Measurements from ENCODE around the gene SIM2. TPM values are rescaled to one million over a fixed set of nuclear protein-coding genes. Genes with fewer than 3 reads are reported as not detected.

The SIM2 gene
- total and polyA plus RNA-seq, 2 donors (not counting 1 experiment from before 2014, with no cell fraction given) = 0.22 TPM; not detected in 1

DNA sequence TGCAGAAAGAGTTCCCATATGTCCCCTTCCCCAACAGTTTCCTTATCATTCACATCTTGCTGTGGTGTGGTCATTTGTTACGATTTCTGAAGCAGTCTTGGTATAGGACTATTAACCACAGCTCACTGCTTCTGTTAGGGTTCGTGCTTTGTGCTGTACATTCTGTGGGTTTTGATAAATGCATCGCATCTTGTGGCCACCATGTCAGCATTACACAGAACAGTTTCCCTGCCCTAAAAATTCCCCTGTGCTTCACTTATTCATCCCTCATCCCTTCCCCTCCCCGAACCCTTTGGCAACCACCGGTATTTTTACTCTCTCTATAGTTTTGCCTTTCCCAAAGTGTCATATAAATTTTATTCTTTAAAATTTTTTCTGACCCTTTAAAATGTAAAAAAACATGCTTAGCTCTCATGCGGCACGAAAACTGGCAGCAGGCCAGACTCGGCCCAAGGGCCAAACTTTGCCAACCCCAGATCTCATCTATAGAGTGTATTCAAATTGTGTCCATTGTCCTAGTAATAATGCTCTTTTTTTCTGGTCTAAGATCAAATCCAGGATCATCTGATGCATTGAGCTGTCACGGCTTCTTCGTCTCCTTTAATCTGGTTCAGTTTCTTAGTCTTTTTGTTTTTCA, 78.2 kb downstream of the SIM2 start:
- Histone ChIP-seq H3K27ac (ENCODE audit: insufficient read depth, low read length) (no peak overlapping the region), H3K9me3 (ENCODE audit: control insufficient read depth, insufficient read depth, low read depth, low read length) (no peaks in the 10 kb centered on the region), H3K4me1 (ENCODE audit: control insufficient read depth, extremely low read depth, insufficient read depth, low read length) (no peaks in the 10 kb centered on the region), H2AFZ (ENCODE audit: low read length) (no peak overlapping the region), H3K79me2 (ENCODE audit: control insufficient read depth, insufficient read depth, low read length) (no peaks in the 10 kb centered on the region), H3K4me2 (ENCODE audit: extremely low read depth, insufficient read depth, low read length) (no peak overlapping the region), H3K4me3 (replicated peaks in 1 of 4; ENCODE audit: control extremely low read depth in 1 of 4, insufficient read depth in 1 of 4, low read depth in 3 of 4, low read length in 4 of 4) (no peak overlapping the region), H3K36me3 (ENCODE audit: control insufficient read depth, insufficient read depth, low read length) (no peaks in the 10 kb centered on the region), H3K9ac (ENCODE audit: insufficient read depth, low read length) (no peak overlapping the region), H4K20me1 (ENCODE audit: control insufficient read depth, extremely low read depth, insufficient read depth, low read length) (no peaks in the 10 kb centered on the region), H3K27me3 (ENCODE audit: control insufficient read depth, insufficient read depth, low read length) (no peaks in the 10 kb centered on the region)
- TF ChIP-seq, protein P1, sequence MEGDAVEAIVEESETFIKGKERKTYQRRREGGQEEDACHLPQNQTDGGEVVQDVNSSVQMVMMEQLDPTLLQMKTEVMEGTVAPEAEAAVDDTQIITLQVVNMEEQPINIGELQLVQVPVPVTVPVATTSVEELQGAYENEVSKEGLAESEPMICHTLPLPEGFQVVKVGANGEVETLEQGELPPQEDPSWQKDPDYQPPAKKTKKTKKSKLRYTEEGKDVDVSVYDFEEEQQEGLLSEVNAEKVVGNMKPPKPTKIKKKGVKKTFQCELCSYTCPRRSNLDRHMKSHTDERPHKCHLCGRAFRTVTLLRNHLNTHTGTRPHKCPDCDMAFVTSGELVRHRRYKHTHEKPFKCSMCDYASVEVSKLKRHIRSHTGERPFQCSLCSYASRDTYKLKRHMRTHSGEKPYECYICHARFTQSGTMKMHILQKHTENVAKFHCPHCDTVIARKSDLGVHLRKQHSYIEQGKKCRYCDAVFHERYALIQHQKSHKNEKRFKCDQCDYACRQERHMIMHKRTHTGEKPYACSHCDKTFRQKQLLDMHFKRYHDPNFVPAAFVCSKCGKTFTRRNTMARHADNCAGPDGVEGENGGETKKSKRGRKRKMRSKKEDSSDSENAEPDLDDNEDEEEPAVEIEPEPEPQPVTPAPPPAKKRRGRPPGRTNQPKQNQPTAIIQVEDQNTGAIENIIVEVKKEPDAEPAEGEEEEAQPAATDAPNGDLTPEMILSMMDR (conservative IDR thresholded peaks at IDR 0.05 in 1 of 2, IDR thresholded peaks at IDR 0.05 in 1 of 2; ENCODE audit: low read depth in 1 of 2, low read length in 2 of 2) = no peak
- TF ChIP-seq EZH2 (IDR thresholded peaks at IDR 0.05; ENCODE audit: low read length, missing control alignments) = no peak
- peak in 1 of 2 donors; percentile 38 for DNase-seq (ENCODE audit: low read depth in 2 of 2)

DNA sequence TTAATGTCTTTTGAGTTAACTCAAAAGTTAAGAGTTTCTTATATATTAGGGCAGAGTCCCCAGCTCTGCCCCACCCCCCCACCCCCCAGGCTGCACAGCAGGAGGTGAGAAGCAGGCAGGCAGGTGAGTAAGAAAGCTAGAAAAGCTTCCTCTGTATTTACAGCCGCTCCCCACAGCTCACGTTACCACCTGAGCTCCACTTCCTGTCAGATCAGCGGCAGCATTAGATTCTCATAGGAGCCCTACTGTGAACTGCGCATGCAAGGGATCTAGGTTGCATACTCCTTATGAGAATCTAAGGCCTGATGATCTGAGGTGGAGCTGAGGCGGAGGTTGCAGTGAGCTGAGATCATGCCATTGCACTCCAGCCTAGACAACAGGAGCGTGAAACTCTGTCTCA, 81.9 kb downstream of the SIM2 start:
- Histone ChIP-seq H3K9ac (ENCODE audit: insufficient read depth, low read length) (no peak overlapping the region), H3K79me2 (ENCODE audit: control insufficient read depth, insufficient read depth, low read length) (no peaks in the 10 kb centered on the region), H3K27ac (ENCODE audit: insufficient read depth, low read length) (no peak overlapping the region), H4K20me1 (ENCODE audit: control insufficient read depth, extremely low read depth, insufficient read depth, low read length) (no peaks in the 10 kb centered on the region), H3K9me3 (ENCODE audit: control insufficient read depth, insufficient read depth, low read depth, low read length) (no peaks in the 10 kb centered on the region), H3K4me1 (ENCODE audit: control insufficient read depth, extremely low read depth, insufficient read depth, low read length) (no peaks in the 10 kb centered on the region), H2AFZ (ENCODE audit: low read length) (no peak overlapping the region), H3K36me3 (ENCODE audit: control insufficient read depth, insufficient read depth, low read length) (no peaks in the 10 kb centered on the region), H3K4me2 (ENCODE audit: extremely low read depth, insufficient read depth, low read length) (no peak overlapping the region), H3K27me3 (ENCODE audit: control insufficient read depth, insufficient read depth, low read length) (no peaks in the 10 kb centered on the region), H3K4me3 (replicated peaks in 1 of 4; ENCODE audit: control extremely low read depth in 1 of 4, insufficient read depth in 1 of 4, low read depth in 3 of 4, low read length in 4 of 4) (no peak overlapping the region)
- TF ChIP-seq, protein P1 (conservative IDR thresholded peaks at IDR 0.05 in 1 of 2, IDR thresholded peaks at IDR 0.05 in 1 of 2; ENCODE audit: low read depth in 1 of 2, low read length in 2 of 2) = no peak
- no peak for TF ChIP-seq EZH2 (IDR thresholded peaks at IDR 0.05; ENCODE audit: low read length, missing control alignments)
- DNase-seq (ENCODE audit: low read depth in 2 of 2) = no peak

DNA sequence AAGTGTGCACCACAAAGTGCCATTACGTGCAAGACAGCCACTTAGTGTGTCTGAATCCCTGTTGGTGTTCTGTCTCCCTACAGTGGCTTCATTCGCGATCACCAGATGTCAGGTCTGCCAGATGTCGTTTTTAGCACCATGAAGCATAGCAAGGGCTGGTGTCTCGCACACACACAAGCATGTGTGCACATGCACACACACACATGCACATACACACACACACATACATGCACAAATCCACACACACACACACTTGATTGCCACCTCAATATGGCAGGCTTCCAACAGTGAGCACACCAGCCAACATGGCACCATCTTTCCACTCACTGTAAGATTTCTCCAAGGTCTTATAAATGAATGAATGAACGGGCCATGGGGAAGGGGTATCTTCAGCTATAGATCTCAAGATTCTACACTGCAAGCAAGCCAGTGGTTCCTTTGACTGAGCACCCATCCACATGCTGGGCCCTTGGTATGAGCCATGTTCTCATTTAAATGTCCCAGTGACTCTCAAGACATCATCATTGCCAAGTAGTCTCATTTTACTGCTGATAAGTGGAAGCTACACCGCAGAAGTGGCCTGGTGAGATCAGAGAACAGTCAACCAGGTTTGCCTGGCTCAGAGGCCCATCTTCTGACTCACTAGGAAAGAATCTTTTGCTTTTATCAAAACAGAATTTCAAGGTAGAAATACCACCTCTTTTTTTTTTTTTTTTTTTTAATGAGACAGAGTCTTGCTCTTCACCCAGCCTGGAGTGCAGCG, 84.9 kb downstream of the SIM2 start:
- peak in 1 of 2 donors; percentile 93 for DNase-seq (ENCODE audit: low read depth in 2 of 2)
- H3K9ac ChIP-seq (ENCODE audit: insufficient read depth, low read length) = no peak overlapping the region
- no peak overlapping the region for H3K4me3 ChIP-seq (replicated peaks in 1 of 4; ENCODE audit: control extremely low read depth in 1 of 4, insufficient read depth in 1 of 4, low read depth in 3 of 4, low read length in 4 of 4)
- no peak overlapping the region for H2AFZ ChIP-seq (ENCODE audit: low read length)
- no peaks in the 10 kb centered on the region for H3K36me3 ChIP-seq (ENCODE audit: control insufficient read depth, insufficient read depth, low read length)
- no peak overlapping the region for H3K27ac ChIP-seq (ENCODE audit: insufficient read depth, low read length)
- H4K20me1 ChIP-seq (ENCODE audit: control insufficient read depth, extremely low read depth, insufficient read depth, low read length) = no peaks in the 10 kb centered on the region
- H3K4me1 ChIP-seq (ENCODE audit: control insufficient read depth, extremely low read depth, insufficient read depth, low read length) = no peaks in the 10 kb centered on the region
- no peaks in the 10 kb centered on the region for H3K9me3 ChIP-seq (ENCODE audit: control insufficient read depth, insufficient read depth, low read depth, low read length)
- TF ChIP-seq, protein P1 (conservative IDR thresholded peaks at IDR 0.05 in 1 of 2, IDR thresholded peaks at IDR 0.05 in 1 of 2; ENCODE audit: low read depth in 1 of 2, low read length in 2 of 2) = no peak
- no peak for TF ChIP-seq EZH2 (IDR thresholded peaks at IDR 0.05; ENCODE audit: low read length, missing control alignments)
- H3K27me3 ChIP-seq (ENCODE audit: control insufficient read depth, insufficient read depth, low read length) = no peaks in the 10 kb centered on the region
- no peaks in the 10 kb centered on the region for H3K79me2 ChIP-seq (ENCODE audit: control insufficient read depth, insufficient read depth, low read length)
- no peak overlapping the region for H3K4me2 ChIP-seq (ENCODE audit: extremely low read depth, insufficient read depth, low read length)
